NCI-H460 (cell line): ENCODE data around the gene OR2A7. TPM values are rescaled to one million over a fixed set of nuclear protein-coding genes. Genes with fewer than 3 reads are reported as not detected.
"Not testable (repeated sequence)": the region's sequence is repeated elsewhere in the genome, so short reads cannot be mapped to it uniquely, and the experiment has no call there.

Source experiments
- DNase-seq: peaks from one replicate; pipeline ENCODE4 v3.0.0-alpha.2; 2016; ENCODE audit warnings: low read depth; ENCODE audit errors: extremely low read depth
- total RNA-seq: library from RNA; depleted of rRNA; stranded (reverse); fragments of >200 nt; shearing (Covaris generic); gene quantifications from 2 replicates; pipeline ENCODE4 v1.2.3, GENCODE V29; 2014; rRNA removed

The OR2A7 gene
- total RNA-seq, 1 experiment from 2014 or later: not detected

DNA sequence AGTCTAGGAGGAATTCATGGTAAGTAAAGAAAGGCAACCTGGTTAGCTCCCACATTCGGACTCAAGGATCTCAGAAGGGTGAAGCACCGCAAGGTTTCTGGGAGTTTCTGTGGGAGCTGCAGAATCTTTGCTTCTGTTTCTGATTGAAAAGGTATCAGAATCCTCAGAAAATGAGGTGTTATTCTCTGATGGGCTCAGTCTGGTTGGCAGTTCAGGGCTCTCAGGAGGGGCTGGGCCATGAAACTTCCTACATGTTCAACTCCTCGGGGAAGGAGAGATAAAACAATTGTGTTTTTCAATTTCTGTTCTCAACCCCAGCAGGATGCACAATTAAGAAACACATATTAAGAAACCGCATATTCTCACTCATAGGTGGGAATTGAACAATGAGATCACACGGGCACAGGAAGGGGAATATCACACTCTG is 9.1 kb downstream of the OR2A7 start:
- no peak for DNase-seq

GRCh38 chr7:144252307-144252706 is 12.3 kb downstream of the OR2A7 start:
- DNase-seq: not testable (repeated sequence)

DNA sequence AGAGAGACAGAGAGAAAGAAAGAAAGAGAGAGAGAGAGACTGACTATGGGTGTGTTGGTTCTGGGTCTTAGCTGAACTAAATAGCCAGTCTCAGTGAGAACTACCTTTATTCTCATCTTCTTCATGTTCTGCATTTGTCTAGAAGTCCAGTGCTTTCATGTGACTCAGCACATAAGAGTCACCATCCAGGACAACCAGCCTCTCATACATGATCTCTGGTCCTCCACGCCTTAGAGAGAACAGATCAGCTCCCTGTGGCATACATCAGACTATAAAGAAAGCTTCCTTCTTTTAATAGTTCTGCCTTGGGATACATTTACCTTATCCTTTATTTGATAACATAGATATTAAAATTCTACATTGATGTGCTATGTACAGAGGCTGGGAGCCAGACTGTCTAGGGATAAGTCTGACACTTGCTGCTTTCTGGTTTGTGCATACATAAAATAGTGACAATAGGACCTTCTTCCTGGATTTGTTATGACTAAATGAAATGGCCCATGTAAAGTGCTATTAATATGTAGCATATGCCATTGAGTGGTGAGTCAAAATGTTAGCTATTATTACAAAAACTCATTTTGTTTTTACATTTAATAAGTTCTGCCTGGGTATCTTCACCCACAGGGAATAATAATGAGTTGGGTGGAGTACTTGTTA is 16.8 kb downstream of the OR2A7 start:
- not testable (repeated sequence) for DNase-seq

DNA sequence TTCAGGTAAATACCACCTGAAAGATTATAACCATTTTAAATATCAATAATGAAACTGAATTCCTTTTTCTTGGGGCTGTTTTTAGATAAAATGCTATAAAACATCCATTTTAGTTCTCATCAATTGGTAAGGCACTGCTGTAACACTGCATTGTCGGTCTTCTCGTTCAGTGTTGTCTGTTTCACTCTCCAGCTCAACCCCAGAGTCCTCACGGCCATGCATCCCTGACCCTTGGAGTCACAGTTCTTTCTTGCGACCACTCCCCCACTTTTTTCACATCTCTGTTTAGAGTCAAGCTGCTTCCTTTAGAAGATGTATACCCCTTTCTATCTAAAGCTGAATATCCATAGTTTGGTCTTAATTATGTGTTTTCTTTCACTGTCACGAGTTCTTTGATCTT is 17.6 kb downstream of the OR2A7 start:
- not testable (repeated sequence) for DNase-seq

DNA sequence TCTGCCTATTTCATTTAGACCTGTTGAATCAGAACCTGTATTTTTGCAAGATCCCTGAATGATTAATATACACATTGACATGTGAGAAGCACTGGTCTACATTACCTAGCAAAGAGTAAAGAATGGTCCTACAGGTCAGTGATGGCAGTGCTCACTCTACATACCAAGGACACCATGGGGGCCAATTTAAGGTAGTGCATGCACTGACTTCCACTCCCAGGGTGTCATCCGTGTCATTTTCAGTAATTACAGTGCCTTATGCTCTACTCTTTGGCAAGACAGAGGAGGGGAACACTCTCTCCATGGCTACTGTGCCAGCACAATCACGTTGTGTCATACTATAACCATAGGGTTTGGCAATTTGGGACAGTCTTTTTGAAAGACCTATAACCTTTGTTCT is 19.2 kb downstream of the OR2A7 start:
- not testable (repeated sequence) for DNase-seq

DNA sequence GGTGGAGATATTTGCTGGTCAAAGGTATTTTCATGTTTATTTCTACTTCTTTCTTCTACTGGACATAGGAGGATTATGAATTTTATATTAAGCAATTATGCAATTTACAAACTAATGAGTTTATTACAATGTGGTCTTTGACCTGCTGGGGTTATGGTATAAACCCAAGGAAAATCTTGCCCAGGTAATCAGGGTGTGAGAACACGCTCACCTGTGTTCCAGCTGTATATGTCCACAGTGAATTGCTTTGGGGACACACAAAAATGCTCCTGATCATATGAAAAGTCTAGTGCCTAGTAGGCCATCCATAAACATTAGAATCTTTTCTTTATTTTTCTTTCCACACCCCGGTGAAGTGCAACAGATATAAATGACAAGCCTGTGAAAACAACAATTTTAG is 25.2 kb downstream of the OR2A7 start, which contains the start of gene OR2A42:
Gene OR2A42, minus strand, starts transcription at position 241 of the 400 bp plus-strand sequence. CDS start 6,762 bp downstream, outside the sequence.
- not testable (repeated sequence) for DNase-seq

GRCh38 chr7:144238530-144239082 is 26.0 kb downstream of the OR2A7 start:
- DNase-seq: not testable (repeated sequence)

GRCh38 chr7:144233039-144233438 is 31.6 kb downstream of the OR2A7 start:
- not testable (repeated sequence) for DNase-seq

GRCh38 chr7:144231027-144231426 is 33.6 kb downstream of the OR2A7 start:
- DNase-seq: not testable (repeated sequence)

GRCh38 chr7:144228810-144229209 is 35.8 kb downstream of the OR2A7 start:
- not testable (repeated sequence) for DNase-seq

DNA sequence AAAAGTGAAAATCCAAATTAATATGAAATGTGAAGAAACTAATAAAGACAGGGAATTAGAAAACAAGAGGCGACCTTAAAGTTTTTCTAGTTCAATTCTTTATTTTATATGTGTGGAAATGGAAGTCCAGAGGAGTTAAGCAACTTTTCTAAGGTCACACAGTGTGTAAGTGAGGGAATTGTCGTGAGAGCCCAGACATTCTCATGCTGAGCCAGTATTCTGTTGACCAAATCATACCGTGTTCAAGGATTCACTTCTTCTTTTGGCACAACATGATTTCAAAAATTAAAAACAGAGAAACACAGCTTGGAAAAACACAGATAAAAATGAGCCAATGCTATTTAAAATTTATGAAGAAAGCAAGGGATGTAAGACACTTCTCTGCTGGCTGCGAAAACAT is 37.7 kb downstream of the OR2A7 start:
- not testable (repeated sequence) for DNase-seq

DNA sequence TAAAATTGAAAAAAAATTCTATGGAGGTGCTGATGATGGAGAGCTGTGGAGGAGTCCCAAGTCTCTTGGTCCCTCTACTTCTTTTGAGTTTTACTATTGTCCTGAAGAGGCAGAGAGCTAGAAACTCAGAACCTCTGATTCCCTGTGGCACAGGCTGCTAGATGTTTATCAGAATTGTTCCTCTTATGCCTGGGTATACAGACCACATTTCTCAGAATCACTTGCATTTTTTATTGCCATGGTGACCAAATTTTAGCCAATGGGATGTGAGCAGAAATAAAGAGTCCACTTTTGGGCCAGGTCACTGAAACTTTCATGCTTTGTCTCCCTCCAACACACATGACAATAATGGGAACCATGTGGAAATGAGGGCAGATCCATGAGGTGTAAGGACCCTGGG is 40.9 kb downstream of the OR2A7 start:
- not testable (repeated sequence) for DNase-seq

DNA sequence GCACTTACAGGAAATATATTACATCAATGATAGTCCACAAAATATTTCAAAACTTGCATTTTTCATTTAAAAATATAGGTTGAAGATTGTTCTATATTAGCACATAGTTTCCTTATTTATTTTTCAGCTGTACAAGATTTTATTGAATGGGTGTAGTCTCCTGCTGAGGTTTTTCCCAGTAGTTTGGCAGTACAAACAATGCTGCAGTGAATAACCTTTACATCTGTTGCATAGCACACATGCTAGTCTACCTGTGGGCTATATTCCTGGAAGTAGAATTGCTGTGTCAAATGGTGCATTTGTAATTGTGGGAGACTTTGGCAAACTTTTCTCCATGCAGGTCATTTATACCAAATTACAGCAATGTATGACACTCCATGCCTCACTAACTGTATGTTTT is 44.1 kb downstream of the OR2A7 start:
- not testable (repeated sequence) for DNase-seq

DNA sequence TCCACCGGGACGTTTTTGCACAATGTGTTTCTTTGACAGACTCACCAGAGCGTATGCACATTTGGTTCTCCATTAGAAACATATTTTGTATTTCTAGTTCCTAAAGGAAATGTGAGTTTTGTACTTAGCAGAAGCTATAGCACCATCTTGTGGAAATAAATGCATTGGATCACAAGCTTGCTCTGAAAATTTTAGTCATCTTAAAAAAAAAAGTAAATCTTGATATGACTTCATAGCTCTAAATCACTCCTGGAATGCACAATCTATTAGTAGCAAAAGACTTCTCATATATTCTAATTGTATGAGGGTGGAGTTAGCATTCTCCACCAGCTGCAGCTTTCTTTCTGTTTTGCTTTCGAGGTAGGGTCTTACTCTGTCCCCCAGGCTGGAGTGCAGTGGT is 45.4 kb downstream of the OR2A7 start:
- DNase-seq: not testable (repeated sequence)

GRCh38 chr7:144218581-144218980 is 46.0 kb downstream of the OR2A7 start:
- not testable (repeated sequence) for DNase-seq

- DNase-seq: not testable (repeated sequence)
Observed at GRCh38 chr7:144217200-144217599, 47.4 kb downstream of the OR2A7 start.

Other genes with a start within 250 kb of the OR2A7 start
- gene OR2A5, start 215.8 kb downstream of the OR2A7 start, total RNA-seq: not detected in 2 replicates
- gene OR2A25, start 195.0 kb downstream of the OR2A7 start, total RNA-seq: not detected in 2 replicates
- not detected in 2 replicates for gene OR2A12, start 178.5 kb downstream of the OR2A7 start, total RNA-seq
- not detected in 2 replicates for gene OR2A2, start 155.2 kb downstream of the OR2A7 start, total RNA-seq
- not detected in 2 replicates for gene OR2A14, start 141.6 kb downstream of the OR2A7 start, total RNA-seq
- 0.12 TPM in 2 replicates for gene CTAGE4, start 81.3 kb downstream of the OR2A7 start, total RNA-seq
- gene ARHGEF35, start 69.0 kb downstream of the OR2A7 start, total RNA-seq: 0.54 and 0.84 TPM in 2 replicates
- gene OR2A42, start 25.2 kb downstream of the OR2A7 start, total RNA-seq: not detected in 2 replicates
- gene CTAGE8, start 4.5 kb upstream of the OR2A7 start, total RNA-seq: 0.12 TPM in 1 of 2 replicates, not detected in the other
- gene OR2A1, start 47.6 kb upstream of the OR2A7 start, total RNA-seq: not detected in 2 replicates
- 1.0 and 1.7 TPM in 2 replicates for gene ARHGEF5, start 90.6 kb upstream of the OR2A7 start, total RNA-seq
- gene NOBOX, start 138.9 kb upstream of the OR2A7 start, total RNA-seq: not detected in 2 replicates